HG03354 (cell line): ENCODE measurements around the gene WDTC1.

Experiments
- ATAC-seq: cut with Tn5 transposase; IDR thresholded peaks from one replicate; pipeline ENCODE4 v1.9.1; 2021; ENCODE audit warnings: mild to moderate bottlenecking; ENCODE audit not compliant: unreplicated experiment, poor library complexity, severe bottlenecking

The WDTC1 gene

DNA sequence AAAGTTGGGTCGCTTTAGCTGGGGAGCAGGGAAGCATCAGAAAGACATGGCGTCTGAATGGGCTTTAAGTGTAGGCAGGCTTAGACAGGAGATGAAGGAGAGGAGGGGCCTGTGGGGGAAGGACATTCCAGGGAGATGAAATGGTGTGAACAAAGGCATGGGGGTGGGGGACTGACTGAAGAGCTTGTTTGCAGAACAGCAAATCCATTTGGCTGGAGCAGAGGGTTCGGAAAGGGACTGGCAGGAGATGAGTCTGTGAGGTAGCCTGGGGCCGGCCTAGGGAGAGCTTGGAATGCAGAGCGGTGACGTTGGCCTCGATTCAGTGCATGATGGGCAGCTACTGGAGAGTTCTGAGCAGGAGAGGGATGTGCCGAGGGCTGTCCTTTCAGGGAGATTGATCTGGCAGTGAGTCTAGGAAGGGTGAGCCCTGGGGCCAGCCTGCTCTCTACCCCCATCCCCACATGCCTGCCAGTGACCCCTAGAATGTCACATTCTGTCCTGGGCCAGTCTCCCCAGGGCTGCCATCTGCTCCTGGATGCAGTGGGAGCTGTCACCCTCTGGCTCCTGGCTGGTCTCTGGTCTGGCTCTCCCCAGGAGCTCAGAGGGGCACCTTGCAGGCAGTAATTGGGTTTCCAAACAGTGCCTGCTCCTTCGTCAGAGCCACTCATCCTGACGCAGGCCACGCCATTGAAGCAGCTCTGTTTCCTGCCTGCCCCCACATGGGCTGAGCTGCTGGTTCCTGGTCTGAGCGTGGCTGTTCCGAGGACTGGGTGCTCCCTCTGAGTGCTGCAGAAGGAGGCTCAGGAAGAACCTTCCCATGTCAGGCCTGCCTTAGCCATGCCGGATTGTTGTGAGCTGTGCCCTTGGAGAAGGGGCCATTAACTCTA, 65.2 kb downstream of the WDTC1 start:
- no peak for ATAC-seq

DNA sequence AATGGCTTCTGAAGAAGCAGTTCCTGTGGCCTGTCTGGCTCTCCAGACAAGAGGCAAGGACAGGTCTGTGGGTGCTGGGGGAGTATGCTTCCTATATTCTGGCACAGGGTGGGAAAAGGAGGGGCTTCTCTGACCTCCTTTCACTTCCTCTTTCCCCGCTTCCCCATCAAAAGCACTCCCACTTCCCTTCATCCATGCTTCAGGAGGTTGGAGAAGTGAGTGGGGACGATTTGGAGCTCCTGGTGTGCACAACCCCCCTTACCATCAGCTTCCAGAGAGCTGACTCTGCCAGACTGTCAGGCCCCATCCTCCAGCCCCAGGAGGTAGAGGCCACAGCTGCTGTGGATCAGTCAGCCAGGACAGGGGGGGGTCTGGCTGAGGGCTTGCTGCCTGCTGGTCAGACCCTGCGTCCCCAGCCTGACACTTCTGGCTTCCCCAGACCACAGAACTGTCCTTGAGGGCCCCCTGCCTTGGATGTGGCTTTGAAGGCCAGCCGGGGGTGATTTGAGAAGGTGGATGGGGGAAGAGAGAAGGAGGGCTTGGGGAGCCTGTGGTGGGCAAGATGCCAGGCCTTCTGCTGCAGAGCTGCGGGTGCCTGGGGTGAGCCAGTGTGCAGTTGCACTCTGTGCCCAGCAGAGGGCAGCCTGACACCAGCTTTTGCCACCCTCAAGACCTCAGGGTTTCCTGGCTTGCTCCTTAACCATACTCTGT, 66.1 kb downstream of the WDTC1 start:
- no peak for ATAC-seq

DNA sequence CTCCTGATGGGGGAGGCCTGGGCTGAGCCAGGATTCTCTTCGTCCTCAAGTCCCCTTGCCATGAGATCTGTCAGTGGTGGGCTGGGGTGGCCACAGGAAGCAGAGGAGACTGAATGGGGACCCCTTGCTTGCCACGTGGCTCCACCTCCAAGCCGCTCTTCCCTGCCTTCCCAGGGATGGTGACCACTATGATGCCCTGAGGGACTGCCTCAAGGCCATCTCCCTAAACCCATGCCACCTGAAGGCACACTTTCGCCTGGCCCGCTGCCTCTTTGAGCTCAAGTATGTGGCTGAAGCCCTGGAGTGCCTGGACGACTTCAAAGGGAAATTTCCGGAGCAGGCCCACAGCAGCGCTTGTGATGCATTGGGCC, 66.6 kb downstream of the WDTC1 start:
- no peak for ATAC-seq

DNA sequence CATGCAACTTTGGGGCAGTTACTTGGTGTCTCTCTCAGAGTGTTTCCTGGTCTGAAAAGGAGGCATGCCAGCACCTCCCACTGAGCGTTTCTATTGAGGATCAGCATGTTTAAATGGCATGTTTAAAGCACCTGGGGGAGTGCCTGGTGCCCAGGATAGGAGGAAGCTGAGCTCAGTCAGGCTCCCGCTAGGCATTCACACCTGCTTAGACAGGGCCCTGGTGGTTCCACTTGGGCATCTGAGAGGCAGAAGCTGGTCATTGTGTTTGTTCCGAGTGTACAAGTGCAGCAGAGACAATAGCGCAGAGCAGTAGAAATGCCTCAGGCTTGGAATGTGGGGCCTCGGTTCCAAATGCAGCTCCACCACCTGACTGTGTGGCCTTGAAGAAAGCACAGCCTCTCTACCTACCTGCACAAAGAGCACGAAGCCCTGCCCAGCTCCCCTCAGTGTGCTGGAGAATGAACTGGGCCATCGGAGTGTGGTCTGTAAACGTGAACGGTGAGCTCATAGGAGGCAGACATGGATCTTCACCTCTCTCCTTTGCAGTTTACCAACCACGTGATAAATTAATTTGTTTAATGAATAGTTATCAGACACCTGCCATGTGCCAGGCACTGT, 67.3 kb downstream of the WDTC1 start:
- ATAC-seq, result no peak

DNA sequence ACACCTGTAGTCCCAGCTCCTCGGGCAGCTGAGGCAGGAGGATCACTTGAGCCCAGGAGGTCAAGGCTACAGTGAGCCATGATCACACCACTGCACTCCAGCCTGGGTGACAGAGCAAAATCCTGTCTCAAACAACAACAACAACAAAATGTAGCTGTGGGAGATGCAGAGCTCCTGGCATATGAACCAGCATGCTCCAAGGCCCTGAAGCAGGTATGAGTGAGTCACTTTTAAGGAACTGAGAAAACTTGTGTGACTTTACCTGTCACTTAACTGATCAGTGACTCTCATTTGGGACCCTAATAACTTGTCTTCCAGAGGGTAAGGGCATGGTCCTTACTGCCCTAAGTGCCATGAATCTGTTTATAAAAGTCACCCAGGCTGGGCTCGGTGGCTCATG, 68.2 kb downstream of the WDTC1 start:
- ATAC-seq, result no peak

DNA sequence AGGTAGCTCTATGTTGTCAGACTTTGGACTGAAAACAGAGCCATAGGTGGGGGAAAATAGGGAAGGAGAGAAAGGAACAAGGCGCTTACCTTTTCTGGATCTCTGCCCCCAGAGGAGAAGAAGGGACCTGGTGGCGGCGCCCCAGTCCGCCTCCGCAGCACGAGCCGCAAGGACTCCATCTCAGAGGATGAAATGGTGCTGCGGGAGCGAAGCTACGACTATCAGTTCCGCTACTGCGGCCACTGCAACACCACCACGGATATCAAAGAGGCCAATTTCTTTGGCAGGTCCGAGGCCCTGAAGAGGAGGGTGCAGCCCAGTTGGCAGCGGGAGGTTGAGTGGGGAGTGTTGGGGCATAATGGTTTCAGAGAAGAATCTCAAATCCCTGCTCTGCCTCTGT, 69.1 kb downstream of the WDTC1 start:
- ATAC-seq, result no peak

DNA sequence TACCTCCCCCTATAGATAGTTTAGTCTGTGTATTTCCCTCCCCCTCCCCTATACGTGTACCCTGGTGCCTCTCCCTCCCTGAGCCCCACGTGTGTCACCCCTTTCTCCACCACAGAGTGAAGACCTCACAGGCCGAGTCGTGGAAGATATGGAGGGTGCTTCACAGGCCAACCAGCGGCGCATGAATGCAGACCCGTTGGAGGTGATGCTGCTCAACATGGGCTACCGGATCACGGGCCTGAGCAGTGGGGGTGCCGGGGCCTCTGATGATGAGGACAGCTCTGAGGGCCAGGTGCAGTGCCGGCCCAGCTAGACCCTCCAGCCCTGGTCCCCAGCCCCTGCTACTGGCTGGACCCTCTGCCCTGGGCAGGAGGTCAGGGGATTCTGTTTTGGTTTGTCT, 71.6 kb downstream of the WDTC1 start:
- ATAC-seq, result no peak

DNA sequence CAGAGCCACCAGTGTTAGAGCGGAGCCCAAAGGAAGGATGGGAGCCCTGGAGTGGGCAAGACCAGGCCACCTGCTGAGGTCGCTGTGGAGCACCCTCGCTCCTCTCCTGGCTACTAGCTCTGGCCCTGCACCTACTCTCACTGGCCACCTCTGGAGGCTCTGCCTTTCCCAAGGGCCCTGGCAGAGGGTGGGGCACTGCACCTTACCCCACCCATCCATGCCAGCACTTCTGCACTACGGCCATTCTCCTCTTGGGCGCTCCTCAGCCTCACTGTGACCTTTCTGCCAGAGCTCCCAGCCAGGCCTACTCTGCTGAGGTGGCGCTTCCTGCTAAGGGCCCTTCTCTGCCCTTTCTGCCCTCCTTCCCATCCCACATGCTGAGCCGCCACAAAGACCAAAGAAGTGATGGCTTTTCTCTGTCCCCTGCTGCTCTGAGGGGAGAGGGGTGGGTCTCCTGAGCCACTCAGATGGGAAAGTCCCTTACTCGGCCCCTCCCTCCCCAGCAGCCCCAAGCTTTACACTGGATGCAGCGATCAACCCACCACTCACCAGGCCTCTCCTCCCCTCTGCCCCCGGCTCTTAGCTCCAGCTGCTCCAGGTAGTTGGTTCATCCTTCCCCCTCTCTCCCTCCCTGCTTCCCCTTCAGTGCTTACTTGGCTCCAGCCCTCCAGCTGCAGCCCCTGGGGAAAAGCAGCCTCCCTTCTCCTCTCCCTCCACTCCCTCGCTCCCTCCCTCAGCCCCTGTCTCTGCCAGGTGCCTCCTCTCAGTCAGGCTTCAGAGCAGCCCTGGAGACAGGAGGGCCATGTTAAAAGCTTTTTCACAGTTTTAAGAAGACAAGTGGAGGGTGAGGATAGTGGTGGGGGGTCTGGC, 72.7 kb downstream of the WDTC1 start:
- no peak for ATAC-seq

DNA sequence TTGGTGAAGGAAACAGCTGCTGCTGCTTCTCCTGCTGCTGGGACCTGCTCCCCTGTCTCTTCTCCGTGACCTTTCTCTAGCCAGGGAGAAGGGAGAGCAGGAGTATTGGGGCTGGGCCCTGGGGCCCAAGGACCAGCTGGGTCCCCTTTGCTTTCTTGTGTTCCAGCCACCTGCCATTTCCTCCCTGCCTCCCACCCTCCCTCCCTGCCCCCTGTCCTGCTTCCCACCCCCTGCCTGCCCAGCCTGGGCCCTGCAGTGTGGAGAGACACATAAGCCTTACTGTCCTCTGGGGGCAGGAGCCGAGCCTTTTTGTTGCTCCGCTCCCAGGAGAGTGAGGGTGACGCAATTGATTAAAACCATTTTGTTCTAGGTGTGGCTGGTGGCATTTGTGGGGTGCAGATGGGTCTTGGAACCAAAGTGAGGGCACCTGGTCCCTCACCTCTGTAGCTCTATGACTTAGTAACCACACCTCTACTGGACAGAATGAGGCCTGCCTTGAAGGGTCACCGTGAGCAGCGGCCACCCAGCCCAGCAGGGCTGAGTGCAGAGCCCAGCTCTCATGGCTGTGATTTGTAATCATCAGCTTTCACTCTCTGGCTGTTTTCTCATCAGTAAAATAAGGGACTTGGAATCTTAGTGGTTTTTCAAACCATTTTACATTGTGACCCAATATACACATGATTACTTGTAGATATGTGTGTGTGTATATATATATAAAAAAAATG, 73.6 kb downstream of the WDTC1 start:
- ATAC-seq, result no peak

DNA sequence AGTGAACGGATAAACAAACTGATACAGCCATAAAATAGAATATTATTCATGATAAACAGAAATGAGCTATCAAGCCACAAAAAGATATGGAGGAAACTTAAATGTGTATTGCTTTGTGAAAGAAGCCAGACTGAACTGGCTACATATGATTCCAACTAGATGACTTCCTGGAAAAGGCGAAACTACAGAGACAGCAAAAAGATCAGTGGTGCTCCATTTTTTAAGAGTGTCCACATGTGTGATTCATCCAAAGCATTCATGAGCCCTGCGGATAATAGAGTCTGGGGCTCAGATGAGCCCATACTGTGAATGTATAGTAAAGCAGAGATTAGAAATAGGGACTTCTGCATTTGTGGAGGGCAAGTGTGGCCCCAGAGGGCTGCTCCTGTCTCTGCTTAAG, 79.7 kb downstream of the WDTC1 start:
- no peak for ATAC-seq

DNA sequence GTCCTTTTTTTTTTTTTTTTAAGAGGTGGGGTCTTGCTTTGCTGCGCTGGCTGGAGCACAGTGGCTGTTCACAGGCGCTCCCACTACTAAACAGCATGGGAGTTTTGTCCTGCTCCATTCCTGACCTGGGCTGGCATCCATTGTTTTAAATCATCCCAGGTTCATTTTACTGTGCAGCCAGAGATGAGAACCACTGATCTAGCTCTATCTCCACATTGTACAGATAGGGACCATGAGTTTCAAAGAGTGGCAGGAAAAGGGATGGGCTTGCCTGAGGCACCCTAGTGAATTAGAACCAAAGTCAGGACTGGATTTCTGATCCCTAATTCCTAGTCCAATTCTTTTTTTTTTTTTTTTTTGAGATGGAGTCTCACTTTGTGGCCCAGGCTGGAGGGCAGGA, 80.3 kb downstream of the WDTC1 start:
- no peak for ATAC-seq

DNA sequence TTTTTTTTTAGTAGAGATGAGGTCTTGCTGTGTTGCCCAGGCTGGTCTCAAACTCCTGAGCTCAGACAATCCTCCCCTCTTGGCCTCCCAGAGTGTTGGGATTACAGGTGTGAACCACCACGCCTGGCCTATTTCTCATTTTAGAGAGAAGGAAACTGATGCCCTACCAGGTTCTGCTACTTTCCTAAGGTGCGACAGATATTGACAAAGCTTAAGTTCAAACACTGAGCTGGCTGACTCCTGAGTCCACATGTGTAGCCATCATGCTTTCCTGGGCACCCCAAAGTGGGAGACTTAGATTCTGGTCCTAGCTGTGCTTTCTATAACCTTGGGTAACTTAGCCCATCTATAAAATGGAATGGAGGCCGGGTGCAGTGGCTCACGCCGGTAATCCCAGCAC, 82.4 kb downstream of the WDTC1 start:
- no peak for ATAC-seq

DNA sequence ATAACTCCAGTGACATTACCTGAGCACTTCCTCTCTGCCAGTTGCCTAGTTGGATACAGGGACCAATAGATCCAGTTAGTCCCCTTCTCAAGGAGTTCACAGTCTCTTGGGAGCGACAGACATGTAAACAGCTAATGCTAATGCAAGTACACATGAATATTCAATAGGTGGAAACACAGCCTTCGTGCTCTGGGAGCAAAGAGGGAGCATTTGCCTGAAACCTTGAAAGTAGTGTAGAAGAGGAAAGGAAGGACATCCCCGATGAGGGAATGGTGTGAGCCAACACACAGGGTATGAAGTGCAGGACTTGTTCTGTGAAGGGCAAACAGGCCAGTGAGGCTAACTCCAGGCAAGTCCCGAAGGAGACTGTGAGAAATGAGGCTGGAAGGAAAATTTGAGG, 83.7 kb downstream of the WDTC1 start:
- ATAC-seq, result no peak

DNA sequence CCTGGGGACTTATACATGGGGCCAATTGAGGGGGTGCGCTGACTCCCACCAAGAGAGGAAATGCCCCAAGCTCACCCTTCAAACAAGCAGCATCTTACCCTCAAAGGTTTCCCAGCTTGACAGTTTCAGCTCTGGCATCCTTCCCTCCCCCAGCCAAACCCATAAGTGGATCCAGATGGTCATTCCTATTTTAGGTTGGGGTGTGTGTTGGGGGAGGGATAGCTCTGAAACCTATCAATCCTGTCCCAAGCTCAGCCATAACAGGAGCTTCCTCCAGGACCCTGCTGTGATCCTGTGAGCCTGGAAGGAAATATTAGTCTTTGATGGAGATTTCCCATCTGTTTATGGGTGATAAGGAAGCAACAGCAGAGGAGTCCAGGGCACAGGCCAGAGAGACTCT, 84.2 kb downstream of the WDTC1 start:
- no peak for ATAC-seq

DNA sequence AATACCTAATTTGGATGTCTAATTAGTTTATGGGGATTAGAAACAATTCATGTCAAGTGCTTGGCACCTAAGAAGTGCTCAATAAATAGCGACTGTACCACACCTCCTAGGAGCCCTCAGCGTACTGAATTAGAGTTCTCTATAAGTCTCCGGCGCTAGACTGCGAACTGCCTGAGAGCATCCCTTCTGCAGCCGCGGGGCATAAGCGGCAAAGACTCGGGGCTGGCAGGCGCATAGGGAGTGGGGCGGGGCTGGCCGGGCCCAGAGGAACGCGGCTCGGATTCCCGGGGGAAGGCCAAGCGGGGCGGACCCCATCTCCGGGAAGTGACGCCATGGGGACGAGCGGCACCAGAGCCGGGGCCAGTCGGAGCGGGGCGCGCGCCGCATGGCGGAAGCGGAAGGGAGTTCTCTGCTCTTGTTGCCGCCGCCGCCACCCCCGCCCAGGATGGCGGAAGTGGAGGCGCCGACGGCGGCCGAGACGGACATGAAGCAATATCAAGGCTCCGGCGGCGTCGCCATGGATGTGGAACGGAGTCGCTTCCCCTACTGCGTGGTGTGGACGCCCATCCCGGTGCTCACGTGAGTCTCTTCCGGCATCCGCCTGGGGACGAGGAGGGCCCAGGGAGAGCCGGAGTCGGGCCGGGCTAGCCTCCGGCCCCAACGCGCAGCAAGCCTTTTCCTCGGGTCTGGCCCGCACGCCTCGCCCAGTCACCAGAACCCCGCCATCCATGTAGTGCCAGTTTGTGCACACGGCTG, 87.6 kb downstream of the WDTC1 start, which contains the start of gene TMEM222:
TSS of gene TMEM222 (plus strand) at position 351 of the 756 bp plus-strand sequence. CDS start at position 386, 35 bp downstream.
- ATAC-seq, result peak; percentile 94

DNA sequence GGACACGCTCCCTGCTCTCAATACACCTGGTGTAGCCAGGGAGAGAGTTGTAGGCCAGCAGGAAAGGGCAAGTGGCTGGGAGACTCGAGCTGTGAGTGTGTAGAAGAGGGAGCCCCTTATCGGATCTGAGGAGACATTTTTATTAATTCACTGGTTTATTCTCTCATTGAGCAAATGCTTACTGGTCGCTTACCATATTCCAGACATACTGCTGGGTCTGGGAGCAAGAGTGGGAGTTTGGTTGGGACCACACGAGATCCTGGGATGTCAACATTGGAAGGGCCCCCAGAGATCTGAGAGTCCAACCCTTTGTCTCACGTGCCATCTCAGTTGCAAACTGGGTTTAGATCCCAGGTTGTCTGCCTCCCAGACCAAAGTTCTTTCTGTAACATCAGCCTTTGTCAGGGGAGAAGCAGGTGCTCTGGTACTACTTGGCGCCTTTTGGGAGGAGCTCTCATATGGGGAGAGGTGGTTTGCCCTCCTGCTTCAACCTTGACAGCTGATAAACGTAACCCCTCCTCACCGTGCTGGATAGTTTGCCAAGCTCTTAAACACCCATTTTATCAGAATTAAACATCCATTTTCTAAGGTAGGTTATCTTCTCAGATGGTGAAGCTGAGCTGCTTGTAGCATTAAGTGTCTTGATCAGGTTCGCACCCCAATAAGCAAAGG, 88.3 kb downstream of the WDTC1 start:
- ATAC-seq, result no peak

DNA sequence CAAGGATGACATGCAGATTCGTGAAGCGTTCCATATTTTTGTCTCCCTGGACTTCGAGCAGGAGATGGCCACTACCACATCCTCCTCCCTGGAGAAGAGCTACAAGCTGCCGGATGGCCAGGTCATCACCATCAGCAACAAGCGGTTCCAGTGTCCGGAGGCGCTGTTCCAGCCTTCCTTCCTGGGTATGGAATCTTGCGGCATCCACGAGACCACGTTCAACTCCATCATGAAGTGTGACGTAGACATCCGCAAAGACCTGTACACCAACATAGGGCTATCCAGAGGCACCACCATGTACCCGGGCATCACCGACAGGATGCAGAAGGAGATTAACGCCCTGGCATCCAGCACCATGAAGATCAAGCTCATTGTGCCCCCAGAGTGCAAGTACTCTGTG, 90.9 kb downstream of the WDTC1 start:
- ATAC-seq, result no peak

DNA sequence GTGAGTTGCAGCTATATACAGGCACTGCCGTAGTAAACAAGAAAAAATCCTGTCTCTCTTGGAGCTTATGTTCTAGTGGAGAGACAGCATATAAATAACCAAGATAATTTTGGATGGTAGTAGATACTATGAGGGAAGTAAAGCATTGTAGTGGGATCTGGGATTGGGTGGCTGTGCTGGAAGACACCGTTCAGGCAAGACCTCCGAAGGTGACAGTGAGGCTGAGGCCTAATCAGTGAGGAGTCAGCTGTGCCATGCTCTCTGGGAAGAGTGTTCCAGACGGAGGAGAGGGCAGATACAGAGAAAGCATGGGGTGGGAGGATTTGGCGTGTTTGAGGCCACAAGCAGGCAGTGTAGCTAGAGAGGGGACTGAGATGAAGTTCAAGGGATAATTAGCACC, 93.5 kb downstream of the WDTC1 start:
- no peak for ATAC-seq
